NCI-H146 treated with DMSO at 0.1 percent for 48 hours (cell line): ENCODE data around the gene RPA1.
"Not testable (repeated sequence)": the region's sequence is repeated elsewhere in the genome, so short reads cannot be mapped to it uniquely, and the experiment has no call there.

Experiments used
- DNase-seq: peaks from one replicate; lab custom pipeline; 2025; ENCODE audit not compliant: unreplicated experiment; lab: John Stamatoyannopoulos, UW

The RPA1 gene

DNA sequence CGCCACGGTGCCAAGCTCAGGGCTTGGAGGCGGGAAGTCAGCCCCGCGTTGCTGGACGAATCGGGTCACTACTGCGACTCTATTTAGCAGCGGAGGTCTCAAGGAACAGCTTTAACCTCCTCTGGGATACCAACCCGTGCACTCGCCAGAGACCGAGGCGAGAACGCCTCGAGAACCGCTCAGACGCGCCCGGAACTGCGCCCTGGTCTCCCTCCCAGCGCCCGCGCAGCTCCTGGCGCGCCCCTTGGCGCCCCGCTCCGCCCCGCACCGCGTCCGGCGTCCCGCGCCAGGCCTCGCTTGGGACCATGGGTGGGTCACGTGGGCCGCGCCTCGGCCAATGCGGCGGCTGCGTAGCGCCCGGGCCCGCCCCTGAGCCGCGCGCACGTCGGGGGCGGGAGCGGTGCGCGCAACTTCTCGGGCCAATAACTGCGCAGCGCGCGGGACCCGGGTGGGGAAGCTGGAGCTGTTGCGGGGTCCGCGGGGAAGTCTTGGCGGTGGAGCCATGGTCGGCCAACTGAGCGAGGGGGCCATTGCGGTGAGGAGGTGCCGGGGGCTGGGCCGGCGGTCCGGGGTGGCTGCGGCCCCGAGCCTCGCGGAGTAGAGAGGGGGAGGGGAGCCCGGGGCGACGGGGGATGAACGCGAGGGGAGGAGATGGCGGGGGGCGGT, at the start of gene RPA1, which contains the start of gene SMYD4:
TSS of gene RPA1 (plus strand) at position 414 of the 666 bp plus-strand sequence. CDS start at position 503, 89 bp downstream.
TSS of gene SMYD4 (minus strand) at position 311 of the 666 bp plus-strand sequence. CDS start 1,908 bp downstream, outside the sequence.
- DNase-seq = peak; percentile 62

DNA sequence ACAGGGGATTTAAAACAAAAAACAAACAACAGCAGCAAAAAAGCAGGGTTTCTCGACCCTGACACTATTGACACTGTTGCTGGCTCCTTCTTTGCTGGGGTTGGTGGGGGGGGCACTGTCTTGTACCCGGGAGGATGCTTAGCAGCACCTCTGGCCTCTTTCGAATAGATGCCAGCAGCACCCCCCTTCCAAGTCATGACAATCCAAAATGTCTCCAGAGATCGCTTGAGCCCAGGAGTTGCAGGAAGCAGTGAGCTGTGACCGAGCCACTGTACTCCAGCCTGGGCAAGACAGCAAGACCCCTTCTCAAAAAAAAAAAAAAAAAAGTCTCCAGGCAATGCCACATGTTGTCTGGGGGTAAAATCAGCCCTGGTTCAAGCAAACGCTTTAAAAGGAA, 47.6 kb upstream of the RPA1 start:
- no peak for DNase-seq

DNA sequence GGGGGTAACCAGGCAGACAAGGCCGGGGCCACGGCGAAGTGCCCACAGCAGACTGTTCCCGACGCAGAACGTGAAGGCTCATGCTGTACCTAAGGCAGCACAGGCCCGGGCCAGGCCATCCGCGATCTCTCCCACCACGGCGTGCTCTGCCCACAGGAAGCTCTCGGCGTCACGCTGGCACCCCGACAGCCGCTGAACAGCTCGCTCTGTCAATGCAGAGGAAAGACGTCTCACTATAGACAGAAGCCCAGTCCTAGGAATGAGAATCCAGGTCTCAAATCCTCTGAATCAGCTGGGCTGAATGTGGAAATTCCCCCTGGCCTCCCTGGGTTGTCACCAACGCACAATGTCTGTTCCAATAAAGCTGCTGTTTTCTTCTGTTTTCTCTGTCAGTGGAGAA, 46.5 kb upstream of the RPA1 start:
- no peak for DNase-seq

DNA sequence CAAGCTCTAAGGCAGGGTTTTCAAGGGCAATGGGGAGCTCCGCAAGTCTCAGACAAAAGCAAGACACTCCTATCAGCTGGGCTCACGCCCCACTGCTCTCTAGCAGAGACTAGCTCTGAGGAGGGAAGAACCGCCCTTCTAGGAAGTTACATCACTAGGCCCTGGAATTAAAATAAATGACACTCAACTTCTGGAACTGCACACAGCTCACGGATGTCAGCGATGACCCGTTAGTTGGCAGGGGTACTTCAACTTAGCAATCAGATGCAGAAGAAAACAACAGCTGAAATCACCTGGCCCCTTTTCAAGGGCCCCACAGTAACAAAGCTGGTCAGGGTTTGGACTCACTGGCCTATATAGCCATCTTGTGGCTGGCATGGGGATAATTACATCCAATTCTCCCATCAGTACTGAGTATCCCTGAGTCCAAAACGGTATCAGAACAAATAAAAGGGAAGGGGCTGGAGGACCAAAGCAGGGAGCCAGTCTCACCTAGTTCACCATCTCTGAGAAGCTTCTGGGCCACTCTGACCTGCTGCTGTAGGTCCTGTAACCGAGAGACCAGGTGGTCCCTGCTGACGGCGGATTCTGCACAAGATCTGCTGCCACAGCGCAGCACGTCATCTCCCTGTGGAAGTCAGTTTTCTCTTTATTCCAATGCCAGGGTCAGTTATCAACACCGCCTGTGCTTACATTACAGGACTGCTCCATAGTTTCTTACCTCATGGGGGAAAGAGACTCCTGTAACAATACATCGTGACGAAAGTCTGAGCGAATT, 45.8 kb upstream of the RPA1 start:
- DNase-seq = no peak

DNA sequence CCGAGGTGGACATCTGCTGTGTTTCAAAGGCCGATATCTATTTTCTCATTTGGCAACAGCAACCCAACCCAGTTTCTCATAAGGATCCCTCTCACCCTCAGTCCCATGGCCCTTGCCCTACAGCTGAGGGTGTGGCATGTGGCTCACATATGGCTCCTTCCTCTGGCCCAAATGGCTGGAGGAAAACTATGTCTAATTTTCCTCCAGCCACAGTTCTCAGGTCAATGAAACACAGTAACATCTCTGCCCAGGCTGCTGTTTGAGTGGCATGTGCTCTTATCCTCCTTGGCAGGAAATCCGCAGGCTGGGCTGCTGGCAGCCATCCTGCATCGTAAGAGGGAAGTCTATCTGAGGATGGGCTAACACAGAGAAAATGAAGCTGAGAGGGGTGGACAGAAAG, 43.9 kb upstream of the RPA1 start:
- no peak for DNase-seq

DNA sequence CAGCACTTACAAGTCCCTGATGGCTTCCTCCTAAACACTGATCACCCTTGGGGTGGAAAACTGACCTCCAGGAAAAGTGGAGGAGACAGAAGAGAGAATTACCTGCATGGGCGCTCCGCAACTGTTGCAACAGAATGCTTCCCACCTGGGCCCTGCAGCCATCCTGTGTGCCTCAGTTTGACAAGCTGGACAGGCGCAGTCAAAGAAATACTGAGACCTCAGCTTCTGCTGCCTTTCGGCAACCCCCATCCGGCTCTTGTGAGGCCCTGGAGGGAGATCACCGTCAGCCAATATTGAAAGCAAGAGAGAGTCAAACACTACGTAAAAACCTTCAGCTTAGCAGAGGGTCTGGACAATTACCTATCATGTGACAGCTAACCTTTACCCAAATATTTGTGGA, 43.1 kb upstream of the RPA1 start:
- DNase-seq = no peak

DNA sequence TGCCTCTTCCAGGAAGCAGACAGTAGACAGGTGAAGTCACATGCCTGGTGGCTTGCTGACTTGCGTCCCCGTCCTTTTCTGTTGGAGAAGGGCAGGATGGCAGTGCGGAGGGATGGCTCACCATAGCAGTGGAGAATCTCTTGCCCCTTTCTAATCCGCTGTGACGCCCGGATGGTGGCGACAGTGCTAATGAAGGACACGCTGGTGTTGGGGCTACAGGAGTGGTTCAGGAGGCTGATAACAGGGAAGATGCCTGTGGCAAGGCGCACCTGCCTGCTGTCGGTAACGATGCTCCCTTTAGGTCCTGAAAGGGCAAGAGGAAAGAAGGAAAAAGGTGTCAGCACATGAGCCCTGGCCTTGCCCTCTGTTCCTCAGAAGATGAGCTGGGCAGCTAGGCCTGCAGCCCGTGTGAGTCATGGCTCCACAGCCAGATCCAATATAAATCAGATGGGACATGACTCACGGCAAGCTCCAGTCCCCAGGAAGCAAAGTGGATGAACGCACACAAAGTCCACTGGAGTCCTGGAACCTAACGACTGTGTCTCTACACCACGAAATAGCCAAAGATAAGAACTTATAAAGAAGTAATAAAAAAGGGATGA, 42.4 kb upstream of the RPA1 start:
- no peak for DNase-seq

DNA sequence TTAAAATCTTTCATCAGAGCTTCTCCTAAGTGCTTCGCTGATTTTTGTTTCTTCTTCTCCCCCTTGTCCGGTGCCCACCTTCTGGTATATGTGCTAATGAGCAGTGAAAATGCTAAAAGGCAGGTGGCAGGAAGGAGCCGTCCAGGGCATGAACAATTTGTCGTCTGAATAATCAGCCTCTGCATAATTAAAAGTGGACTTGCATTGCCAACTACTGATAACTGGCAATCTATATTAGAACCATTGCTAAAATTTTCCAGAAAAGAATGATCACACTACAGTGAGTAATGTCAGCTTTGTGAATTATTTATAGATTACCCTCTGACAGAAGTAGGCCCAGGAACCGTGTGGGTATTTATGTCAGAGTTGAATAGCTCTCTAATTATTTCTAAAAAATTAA, 39.9 kb upstream of the RPA1 start:
- DNase-seq = no peak

DNA sequence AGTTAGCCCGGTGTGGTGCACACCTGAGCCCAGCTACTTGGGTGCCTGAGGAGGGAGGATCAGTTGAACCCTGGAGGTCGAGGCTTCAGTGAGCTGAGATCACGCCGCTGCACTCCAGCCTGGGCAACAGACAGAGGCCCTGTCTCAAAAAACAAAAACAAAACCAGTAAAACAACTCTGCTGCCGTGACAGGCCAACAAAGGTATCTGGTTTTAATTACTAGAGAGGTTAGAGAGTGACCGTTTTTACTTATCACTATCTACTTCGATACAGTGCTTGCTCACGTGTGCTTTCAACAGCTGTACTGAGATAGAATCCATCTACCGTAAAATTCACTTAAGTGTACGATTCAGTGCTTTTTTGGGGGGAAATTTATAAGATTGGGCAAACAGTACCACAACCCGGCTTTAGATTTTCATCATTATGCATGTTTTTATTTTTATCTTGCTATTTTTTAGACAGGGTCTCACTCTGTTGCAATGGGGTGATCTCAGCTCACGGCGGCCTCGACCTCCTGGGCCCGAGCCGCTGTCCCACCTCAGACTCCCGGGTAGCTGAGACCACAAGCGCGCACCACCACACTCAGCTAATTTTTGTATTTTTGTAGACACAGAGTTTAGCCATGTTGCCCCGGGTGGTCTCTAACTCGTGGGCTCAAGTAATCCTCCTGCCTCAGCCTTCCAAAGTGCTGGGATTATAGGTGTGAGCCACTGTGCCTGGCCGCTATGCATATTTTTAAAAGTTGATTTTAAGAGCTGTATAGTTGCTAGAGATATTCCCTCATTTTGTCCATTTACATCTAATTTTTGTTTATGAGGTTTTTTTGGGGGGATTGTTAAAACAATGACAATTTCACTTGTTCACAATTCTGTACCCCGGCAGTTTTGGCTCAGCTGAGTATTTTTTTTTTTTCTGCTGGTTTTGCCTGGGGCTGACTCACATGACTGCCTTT, 37.0 kb upstream of the RPA1 start:
- no peak for DNase-seq

DNA sequence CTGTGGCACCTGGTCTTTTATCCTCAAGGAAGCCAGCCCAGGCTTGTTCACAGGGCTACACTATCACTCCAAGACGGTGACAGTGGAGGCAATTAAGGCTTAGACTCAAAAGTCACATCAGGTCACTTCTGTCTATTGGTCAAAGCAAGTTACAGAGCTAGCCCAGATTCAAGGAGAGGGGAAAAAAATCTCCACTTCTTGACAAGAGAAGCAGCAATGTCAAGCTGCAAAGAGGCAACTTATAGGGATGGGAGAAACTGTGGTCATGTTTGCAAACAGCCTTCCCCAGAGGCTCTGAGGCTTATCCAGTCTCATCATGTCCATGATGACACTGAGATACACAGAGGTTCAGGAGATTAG, 36.4 kb upstream of the RPA1 start:
- DNase-seq = no peak

DNA sequence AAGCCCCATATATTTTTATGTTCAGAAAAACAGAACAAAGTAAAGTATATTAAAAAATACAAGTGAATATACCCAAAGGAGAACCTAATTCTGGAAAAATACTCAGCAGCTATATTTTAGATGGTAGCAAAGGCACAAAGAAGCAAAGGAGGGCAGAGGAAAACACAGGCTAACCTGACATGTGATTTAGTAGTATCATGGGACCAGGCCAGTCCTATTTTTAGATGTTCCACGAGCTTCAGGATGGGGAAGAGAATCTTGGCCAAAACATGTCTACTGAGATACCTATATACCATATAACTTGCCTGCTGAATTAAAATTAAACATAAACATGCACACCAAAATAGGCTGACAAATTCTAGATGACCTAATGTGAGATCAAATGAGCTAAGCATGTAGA, 33.0 kb upstream of the RPA1 start:
- DNase-seq = no peak

DNA sequence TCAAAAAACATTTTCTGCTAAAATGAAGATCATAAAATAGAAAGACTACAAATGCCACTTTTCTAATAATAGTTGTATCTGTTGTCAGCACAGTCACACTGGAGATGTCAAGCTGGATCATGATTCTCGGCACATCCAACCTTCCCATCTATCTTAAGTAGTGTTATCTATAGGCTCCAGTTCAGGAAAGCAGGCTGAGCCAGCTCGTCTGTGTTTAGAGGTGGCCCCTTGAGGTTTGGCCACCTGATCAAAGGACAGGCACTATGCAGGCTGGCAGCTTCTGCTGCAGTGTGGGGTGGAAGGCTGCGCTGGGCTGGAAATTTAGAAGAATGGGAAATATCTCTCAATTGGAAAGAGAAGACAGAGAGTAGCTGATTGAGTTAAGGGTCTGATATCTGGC, 32.5 kb upstream of the RPA1 start:
- DNase-seq = no peak

DNA sequence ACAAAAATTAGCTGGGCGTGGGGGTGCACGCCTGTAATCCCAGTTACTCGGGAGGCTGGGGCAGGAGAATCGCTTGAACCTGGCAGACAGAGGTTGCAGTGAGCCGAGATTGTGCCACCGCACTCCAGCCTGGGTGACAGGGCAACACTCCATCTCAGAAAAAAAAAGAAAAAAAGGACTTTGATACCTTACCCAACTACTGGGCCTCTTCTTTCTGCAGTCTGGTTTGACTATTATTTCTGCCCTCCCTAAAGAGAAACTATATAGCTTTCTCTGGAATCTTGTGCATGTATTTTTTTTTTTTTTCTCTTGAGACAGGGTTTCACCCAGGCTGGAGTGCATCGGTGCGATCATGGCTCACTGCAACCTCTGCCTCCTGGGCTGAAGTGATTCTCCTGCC, 32.0 kb upstream of the RPA1 start:
- not testable (repeated sequence) for DNase-seq

DNA sequence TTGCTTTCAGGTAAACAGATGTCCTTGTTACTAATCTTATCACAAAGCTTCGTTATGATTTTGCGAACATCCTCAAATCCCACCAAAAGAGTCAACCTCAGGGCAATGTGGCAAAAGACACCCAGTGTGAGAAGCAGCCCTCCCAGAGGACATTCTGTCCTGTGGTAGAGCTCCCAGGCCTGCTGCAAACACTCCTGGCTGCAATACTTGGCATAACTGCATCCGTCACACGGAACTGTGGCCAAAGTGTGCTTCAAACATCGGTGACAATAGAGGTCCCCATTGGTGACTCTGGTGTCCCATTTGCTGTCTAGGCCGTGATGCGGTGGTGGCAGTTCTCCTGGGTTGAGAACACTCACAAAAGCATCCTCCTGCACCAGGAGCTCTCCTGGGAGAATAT, 29.6 kb upstream of the RPA1 start:
- no peak for DNase-seq

DNA sequence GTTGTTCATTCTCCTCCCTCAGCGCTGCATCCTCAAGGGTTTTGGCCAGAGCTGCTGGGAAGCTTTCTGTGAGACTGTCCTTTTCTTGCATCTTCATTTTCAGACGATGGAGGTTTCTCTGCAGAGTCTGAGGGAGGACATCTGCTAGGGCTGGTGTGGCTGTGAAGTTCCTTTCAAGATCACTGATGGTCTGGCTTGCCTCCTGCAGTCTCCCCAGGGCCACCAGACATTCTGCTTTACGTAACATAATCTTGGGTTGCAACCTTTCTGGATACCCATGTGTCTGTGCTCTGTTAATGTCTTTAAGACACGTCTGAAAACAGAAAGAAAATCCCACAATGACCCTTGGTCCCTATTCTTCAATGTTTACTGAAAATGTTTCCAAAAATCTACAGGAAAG, 29.1 kb upstream of the RPA1 start:
- DNase-seq = no peak

DNA sequence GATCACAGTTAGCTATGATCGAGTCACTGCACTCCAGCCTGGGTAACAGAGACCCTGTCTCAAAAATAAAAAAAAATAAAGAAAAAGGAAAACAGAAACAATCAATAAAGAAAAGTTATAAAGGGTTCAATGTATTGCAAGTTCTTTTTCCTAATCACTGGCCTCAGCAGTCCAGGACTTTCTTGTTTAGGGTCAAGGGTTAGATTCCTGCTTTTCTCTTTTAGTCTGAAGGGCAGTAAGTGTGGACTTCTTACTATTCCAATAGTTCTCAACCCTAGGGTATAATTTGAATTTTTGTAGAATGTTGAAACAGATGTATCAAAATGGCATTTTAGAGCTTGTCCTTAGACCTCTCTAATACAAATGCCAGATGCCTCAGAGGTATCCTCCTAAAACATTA, 27.4 kb upstream of the RPA1 start:
- DNase-seq = no peak

DNA sequence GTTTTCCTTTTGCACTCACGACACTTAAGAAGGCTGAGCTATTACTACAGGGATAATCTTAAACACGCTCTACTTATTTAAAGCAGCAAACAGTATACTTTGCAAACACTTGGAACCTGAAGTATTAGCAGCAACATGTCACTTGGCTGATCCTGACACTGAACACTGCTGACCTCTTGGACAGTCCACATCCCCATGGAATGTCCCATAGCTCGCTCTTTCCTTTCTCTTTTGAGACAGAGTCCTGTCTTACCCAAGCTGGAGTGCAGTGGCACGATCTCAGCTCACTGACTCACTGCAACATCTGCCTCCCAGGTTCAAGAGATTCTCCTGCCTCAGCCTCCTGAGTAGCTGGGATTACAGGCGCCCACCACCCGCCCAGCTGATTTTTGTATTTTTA, 26.5 kb upstream of the RPA1 start:
- DNase-seq = no peak

DNA sequence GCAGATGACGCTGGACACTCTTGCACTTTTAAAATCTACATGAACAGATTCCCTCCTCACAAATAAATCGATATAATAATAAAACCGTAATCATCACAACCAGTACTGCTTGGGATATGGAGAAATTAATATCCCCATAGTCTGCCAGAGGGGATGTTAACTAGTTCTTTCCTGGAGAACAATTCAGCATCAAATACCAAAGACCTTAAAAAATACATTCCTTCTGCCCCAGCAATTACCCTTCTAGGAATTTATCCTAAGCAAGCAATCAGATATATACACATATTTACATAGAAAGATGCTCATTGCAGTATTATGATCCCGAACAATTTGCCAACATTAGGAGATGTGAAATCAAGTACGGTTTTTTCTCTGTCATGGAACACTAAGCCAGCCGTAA, 21.9 kb upstream of the RPA1 start:
- DNase-seq = no peak

DNA sequence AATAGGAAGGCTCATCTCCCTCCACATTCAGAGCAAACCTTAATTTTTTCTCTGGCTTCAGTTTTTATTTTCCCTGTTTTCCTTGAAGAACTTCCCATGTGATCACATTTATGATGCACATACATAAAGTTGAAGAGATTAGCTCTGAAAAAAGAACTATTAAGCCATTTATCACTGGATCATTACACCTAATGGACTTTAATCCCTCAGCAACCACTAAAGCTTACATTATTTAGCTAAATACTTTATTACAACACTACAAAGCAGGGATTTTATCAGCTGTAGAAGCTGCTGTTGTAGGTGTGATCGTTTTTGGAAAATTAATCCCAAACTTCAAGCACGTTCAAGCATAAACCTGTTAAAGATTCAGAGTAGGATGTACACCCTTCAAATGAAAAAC, 21.2 kb upstream of the RPA1 start:
- no peak for DNase-seq

DNA sequence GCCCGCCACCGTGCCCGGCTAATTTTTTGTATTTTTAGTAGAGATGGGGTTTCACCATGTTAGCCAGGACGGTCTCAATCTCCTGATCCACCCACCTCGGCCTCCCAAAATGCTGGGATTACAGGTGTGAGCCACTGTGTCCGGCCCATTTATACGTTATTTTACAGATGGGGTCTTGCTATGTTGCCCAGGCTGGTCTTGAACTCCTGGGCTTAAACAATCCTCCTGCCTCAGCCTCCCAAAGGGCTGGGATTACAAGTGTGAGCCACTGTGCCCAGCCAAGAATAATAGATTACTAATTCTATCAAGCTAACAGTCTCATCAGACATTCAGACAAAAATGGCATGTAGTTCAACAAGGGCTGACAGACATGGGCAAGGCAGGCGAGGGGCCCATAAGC, 20.0 kb upstream of the RPA1 start:
- DNase-seq = not testable (repeated sequence)

DNA sequence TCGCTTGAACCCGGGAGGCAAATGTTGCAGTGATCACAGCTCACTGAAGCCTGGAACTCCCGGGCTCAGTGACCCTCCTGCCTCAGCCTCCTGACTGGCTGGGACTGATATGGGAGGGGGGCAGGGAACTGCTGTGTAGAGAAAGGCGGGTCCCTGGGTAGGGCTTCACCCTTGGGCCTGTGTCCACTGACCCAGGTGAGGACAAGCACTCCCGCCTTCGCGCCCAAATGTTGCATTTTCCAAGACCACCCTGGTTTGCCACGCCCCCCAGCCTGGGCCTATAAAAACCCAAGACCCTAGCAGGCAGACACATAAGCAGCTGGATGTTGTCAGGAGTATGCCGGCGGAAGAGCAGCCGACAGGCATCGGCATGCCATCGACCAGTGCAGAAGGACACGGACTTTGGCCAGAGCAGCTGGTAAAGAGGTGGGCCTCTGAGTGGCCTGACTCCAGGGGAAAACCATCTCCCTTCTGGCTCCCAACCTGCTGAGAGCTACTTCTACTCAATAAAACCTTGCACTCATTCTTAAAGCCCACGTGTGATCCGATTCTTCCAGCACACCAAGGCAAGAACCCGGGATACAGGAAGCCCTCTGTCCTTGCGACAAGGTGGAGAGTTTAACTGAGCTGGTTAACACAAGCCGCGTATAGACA, 19.2 kb upstream of the RPA1 start:
- DNase-seq = no peak
